Measurements from ENCODE around the gene LTBP2.

LTBP2 gene

DNA sequence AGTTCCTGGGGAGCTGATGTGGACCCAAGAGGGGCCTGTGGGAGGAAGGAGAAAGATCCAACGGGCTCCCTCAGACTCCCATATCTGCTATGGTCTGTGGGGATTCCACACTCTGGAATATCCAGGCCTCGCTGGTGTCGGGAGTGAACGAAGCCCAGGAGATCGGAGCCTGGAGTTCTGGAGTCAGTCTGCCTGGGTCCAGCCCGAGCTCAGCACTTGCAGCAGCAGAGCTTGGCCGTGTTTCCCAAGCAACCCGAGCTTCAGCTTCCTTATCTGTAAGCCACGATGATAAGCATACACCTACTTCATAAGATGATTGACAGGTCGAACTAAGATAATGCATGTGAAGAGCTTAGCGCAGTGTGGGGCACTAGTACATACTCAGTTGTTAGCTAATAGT is 10.1 kb downstream of the LTBP2 start:
- no peaks in the 10 kb centered on the region for H3K27me3 ChIP-seq (ENCODE audit: insufficient read depth, poor library complexity, severe bottlenecking)
- no peak overlapping the region for H3K4me3 ChIP-seq (replicated peaks; ENCODE audit: insufficient read depth, low read length)
- no peak overlapping the region for H3K27ac ChIP-seq (replicated peaks)
- no peak for DNase-seq (ENCODE audit: low read depth in 1 of 2, low spot score in 1 of 2)
- TF ChIP-seq GABPA (IDR thresholded peaks at IDR 0.05; ENCODE audit: low read depth) (no peak), SPI1 (IDR thresholded peaks at IDR 0.05; ENCODE audit: borderline replicate concordance, low read depth) (no peak), POLR2AphosphoS5 (IDR thresholded peaks at IDR 0.05; ENCODE audit: low read depth) (no peak)
- TF ChIP-seq, protein P1, sequence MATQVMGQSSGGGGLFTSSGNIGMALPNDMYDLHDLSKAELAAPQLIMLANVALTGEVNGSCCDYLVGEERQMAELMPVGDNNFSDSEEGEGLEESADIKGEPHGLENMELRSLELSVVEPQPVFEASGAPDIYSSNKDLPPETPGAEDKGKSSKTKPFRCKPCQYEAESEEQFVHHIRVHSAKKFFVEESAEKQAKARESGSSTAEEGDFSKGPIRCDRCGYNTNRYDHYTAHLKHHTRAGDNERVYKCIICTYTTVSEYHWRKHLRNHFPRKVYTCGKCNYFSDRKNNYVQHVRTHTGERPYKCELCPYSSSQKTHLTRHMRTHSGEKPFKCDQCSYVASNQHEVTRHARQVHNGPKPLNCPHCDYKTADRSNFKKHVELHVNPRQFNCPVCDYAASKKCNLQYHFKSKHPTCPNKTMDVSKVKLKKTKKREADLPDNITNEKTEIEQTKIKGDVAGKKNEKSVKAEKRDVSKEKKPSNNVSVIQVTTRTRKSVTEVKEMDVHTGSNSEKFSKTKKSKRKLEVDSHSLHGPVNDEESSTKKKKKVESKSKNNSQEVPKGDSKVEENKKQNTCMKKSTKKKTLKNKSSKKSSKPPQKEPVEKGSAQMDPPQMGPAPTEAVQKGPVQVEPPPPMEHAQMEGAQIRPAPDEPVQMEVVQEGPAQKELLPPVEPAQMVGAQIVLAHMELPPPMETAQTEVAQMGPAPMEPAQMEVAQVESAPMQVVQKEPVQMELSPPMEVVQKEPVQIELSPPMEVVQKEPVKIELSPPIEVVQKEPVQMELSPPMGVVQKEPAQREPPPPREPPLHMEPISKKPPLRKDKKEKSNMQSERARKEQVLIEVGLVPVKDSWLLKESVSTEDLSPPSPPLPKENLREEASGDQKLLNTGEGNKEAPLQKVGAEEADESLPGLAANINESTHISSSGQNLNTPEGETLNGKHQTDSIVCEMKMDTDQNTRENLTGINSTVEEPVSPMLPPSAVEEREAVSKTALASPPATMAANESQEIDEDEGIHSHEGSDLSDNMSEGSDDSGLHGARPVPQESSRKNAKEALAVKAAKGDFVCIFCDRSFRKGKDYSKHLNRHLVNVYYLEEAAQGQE (IDR thresholded peaks at IDR 0.05; ENCODE audit: insufficient replicate concordance, low read depth) = no peak
- TF ChIP-seq, protein P2, sequence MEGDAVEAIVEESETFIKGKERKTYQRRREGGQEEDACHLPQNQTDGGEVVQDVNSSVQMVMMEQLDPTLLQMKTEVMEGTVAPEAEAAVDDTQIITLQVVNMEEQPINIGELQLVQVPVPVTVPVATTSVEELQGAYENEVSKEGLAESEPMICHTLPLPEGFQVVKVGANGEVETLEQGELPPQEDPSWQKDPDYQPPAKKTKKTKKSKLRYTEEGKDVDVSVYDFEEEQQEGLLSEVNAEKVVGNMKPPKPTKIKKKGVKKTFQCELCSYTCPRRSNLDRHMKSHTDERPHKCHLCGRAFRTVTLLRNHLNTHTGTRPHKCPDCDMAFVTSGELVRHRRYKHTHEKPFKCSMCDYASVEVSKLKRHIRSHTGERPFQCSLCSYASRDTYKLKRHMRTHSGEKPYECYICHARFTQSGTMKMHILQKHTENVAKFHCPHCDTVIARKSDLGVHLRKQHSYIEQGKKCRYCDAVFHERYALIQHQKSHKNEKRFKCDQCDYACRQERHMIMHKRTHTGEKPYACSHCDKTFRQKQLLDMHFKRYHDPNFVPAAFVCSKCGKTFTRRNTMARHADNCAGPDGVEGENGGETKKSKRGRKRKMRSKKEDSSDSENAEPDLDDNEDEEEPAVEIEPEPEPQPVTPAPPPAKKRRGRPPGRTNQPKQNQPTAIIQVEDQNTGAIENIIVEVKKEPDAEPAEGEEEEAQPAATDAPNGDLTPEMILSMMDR (IDR thresholded peaks at IDR 0.05; ENCODE audit: insufficient read depth, low read length) = no peak

DNA sequence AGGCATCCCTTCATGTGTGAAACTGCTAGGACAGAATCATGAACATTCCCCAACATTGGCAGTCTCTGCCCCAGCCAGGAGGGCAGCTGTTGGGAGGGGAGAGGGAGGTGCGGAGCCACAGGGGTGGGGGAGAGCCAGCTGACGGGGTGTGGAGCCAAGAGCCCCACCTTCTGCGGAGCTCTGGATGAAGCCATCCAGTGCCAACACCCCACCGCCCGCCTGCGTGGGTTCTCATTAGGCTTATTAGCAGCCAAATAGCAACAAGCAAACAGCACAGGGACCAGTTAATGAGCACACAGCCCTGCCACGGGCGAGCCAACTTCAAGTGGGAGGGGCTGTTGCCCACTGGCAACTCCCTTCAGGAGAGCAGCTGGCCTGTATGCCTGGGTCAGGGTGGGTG is 12.1 kb downstream of the LTBP2 start:
- no peaks in the 10 kb centered on the region for H3K27me3 ChIP-seq (ENCODE audit: insufficient read depth, poor library complexity, severe bottlenecking)
- no peak overlapping the region for H3K4me3 ChIP-seq (replicated peaks; ENCODE audit: insufficient read depth, low read length)
- no peak for DNase-seq (ENCODE audit: low read depth in 1 of 2, low spot score in 1 of 2)
- TF ChIP-seq, protein P2 (IDR thresholded peaks at IDR 0.05; ENCODE audit: insufficient read depth, low read length) = no peak
- TF ChIP-seq, protein P1 (IDR thresholded peaks at IDR 0.05; ENCODE audit: insufficient replicate concordance, low read depth) = no peak
- TF ChIP-seq GABPA (IDR thresholded peaks at IDR 0.05; ENCODE audit: low read depth) = no peak
- H3K27ac ChIP-seq (replicated peaks) = no peak overlapping the region

DNA sequence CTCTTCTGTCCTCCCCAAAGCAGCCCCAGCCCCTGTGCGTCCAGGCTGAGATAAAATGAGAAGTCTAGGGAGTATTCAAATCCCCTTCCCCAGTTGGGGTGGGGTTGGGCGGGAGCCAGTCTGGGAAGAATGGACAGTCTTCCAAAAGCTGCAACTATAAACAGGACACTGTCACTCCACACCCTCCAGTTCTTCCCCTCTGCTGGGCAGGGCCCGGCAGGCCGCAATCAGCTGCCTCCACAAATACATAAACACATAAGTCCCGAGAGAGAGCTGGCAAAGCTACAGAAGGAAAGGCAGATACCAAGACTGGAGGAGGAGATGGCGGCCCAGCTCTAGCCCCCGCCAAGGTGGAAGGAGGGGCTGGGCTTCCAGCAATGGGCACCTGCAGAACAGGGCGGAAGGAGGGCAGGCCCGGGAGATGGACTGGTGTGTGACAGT is 12.7 kb downstream of the LTBP2 start:
- Histone ChIP-seq H3K27me3 (ENCODE audit: insufficient read depth, poor library complexity, severe bottlenecking) (no peaks in the 10 kb centered on the region), H3K4me3 (replicated peaks; ENCODE audit: insufficient read depth, low read length) (no peak overlapping the region), H3K27ac (replicated peaks) (no peak overlapping the region)
- DNase-seq (ENCODE audit: low read depth in 1 of 2, low spot score in 1 of 2) = no peak
- TF ChIP-seq POLR2AphosphoS5 (IDR thresholded peaks at IDR 0.05; ENCODE audit: low read depth) (no peak), SPI1 (IDR thresholded peaks at IDR 0.05; ENCODE audit: borderline replicate concordance, low read depth) (no peak)

DNA sequence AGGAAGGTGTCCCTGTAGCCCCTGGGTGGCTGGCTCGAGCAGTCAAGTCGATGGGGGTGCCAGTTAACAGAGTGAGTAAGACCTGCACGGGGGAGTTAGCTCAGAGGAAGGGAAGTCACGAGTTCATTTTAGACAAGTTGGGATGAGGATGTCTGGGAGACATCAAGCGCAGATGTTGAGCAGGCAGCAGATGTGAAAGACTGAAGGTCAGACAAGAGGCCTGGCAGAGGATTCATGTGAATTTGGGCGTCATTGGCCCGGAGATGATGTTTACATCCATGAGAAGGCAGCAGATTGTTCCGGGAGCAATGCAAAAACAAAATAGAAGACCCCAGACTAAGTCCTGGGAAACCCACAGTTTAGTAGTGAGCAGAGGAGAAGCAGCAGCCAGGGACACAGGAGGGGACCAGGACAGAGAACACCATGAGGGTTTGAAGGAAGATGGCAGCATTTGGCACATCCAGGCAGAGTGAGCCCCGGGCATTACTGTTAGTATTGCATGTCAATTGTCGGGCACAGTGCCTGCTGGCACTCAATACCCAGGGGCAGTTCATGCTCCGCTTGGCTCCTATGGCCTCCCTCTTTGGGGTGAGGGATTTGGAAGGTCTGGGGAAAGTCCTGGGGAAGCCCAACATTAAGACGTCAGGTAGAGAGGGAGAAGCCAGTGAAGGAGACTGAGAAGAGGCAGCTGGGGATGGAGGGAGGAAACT is 15.1 kb downstream of the LTBP2 start:
- H3K27ac ChIP-seq (replicated peaks) = no peak overlapping the region
- DNase-seq (ENCODE audit: low read depth in 1 of 2, low spot score in 1 of 2) = no peak
- H3K4me3 ChIP-seq (replicated peaks; ENCODE audit: insufficient read depth, low read length) = no peak overlapping the region
- H3K27me3 ChIP-seq (ENCODE audit: insufficient read depth, poor library complexity, severe bottlenecking) = no peaks in the 10 kb centered on the region
- TF ChIP-seq, protein P2 (IDR thresholded peaks at IDR 0.05; ENCODE audit: insufficient read depth, low read length) = no peak
- TF ChIP-seq GABPA (IDR thresholded peaks at IDR 0.05; ENCODE audit: low read depth) = no peak
- TF ChIP-seq SPI1 (IDR thresholded peaks at IDR 0.05; ENCODE audit: borderline replicate concordance, low read depth) = no peak
- TF ChIP-seq, protein P1 (IDR thresholded peaks at IDR 0.05; ENCODE audit: insufficient replicate concordance, low read depth) = no peak
- TF ChIP-seq POLR2AphosphoS5 (IDR thresholded peaks at IDR 0.05; ENCODE audit: low read depth) = no peak
